Anterior cingulate cortex (tissue), 58 donors: Measurements from ENCODE around the gene TBRG4.
"Not testable (repeated sequence)": the region's sequence is repeated elsewhere in the genome, so short reads cannot be mapped to it uniquely, and the experiment has no call there.

Experiments used
- DNase-seq, 58 donors: peaks; one replicate each; lab custom pipeline; 2025; lab: John Stamatoyannopoulos, UW

TBRG4 gene

DNA sequence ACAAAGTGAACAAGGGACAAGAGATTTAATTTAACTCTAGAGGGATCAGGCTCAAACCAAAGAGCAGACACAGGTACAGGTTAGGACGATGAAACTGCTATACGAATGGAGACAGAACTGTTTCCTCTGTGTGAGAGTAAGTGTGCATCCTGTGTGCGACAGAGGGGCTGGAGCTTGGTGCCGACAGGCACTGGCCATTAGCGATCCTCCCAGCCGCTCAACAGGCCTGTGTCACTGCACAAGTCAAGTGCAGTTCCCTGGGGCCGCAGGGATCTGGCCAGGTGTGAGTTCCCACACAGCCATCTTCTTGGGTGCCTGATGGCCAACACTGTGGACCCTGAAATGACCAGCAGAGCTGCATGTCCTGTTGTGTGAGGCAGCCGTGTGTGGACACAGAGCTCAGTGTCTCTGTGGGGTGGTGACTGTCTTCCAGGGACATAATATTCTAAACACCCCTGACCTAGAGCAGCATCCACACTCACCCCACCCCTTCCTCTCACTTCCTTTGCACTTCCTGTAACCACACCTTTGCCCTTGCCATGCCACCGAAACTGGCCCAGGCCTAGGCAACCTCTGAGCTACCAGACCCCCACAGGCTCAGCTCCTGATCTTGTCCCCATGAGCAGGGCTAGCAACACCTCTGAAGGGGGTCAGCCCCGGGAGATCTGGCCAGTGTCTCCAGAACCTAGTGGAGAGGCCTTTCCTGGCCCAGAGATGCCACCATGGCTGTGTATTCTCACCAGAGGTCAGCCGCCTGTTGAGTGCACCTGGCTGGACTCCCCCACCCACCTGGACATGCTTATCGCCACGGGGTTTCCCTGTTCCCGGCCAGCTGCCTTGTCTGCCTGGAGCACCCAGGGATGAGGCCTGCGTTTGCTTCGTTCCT, 11.7 kb upstream of the TBRG4 start:
- DNase-seq: no peak

DNA sequence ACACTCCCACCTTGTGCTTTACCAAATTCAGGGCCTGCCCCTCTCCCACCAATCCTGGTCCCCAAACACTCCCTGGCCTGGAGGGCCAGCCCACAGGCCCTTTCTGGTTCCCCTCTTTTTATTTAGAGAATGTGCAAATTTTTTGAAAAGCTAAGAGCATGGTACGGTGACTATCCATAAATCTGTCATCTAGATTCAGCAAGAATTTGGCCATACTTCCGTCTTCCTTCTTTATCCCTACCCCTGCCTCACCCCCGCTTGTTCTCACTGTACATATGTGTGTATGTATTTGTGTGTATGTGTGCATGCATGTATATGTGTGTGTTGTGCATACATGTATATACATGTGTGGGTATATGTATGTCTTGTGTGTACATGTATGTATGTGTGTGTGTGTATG, 8.1 kb upstream of the TBRG4 start:
- no peak for DNase-seq

GRCh38 chr7:45118889-45119331, 7.4 kb upstream of the TBRG4 start:
- DNase-seq: no peak

- no peak for DNase-seq
Measured at GRCh38 chr7:45118292-45118691, 6.8 kb upstream of the TBRG4 start.

DNA sequence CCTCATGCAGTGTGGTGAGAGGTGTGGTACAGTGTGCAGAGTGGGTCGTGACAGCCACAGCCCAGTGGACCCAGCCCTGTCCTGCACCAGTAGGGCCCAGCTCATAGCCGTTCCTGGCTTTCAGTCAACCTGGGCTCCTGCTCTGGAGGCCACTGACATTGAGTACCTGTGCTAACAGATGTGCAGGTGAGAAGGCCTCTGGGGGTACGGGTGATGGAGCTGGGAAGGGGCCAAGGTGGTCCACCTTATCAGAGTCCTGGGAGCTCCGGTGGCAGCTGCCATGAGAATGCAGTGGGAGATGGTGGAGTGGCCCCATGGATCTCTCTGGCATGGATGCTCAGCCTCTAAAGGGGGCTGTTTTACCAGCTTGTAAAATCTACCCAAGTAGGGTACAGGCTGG, 6.1 kb upstream of the TBRG4 start:
- no peak for DNase-seq

DNA sequence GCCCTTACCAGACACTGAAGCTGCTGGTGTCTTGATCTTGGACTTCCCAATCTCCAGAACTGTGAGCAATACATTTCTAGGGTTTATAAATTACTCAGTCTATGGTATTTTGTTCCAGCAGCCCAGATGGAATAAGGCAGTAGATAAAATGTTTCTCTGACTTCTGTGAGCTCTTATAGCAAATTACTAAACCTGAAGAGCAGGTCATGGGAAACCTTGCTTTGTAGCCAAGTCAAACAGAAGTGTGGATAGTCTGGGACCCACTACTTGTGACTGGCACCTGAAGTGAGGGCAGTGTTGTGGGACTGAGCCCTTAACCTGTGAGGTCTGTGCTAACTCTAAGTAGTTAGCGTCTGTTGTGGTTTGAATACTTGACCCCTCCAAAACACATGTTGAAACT, 4.6 kb upstream of the TBRG4 start:
- no peak for DNase-seq

GRCh38 chr7:45114926-45115325, 3.4 kb upstream of the TBRG4 start:
- no peak for DNase-seq

- DNase-seq: not testable (repeated sequence)
Measured at GRCh38 chr7:45114257-45114656, 2.8 kb upstream of the TBRG4 start.

DNA sequence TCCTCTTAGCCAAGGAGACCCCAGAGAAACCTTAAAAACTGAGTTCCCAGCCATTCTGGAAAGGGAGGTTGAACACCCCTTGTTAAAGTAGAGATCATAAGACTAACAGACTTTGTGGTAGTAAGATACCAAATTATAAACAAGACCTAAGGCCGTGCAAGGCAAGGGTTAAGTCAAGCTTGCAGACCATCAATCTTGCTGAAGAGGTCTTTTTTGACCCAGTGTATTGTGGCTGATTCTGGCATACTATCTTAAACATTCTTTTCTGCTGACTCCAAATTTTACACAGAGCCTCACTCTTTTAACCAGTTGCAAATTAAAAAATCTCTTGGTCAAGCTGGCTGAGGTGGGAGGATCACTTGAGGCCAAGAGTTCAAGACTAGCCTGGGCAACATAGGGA, 1.2 kb upstream of the TBRG4 start:
- no peak for DNase-seq

GRCh38 chr7:45108863-45109262, 2.6 kb downstream of the TBRG4 start:
- no peak for DNase-seq

DNA sequence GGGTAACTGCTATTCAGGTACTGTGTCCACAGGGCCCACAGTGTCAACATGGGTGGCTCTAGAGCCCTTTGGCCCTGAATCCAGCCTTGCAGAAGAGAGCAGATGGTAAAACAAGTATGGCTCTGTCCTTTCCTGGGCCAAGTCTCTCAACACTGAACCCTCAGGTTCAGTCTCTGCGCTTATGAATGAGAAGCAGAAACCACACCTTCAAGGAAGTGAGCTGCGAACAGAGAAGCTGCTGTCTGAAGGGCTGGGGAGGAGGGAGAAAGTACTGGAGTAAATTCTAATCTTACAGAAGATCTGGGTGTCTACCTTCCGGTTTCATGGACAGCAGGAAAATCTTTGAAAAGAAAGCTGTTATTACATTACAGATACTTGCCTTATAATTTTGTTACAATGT, 4.1 kb downstream of the TBRG4 start:
- no peak for DNase-seq

- no peak for DNase-seq
Measured at GRCh38 chr7:45106820-45107219, 4.7 kb downstream of the TBRG4 start.

DNA sequence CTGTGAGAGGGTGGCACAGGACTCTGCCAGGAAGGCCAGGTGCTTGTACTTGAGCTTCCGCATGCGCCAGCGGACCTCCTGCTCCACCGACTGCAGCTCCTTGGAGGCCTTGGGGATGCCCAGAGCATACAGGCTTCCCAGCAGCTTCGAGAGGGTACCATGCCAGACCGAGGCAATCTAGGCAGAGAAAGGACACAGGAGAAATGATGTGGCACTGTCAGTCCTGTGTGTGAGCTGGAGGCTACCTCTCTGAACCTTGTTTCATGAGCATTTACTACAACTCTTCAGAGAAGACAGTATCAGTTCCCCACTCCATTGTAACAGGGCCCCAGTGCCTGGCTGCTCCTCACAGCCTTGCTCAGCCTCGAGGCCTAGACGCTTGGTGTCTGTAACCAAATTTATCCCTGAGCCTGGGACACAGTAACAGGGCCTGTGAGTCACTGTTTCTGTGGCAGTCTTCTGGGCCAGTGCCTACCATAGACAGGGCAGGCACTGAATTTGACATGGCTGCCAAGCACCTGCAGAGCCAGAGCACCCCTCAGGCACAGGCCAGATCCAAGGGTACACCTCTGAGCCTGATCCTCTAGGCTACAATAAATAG, 5.8 kb downstream of the TBRG4 start:
- no peak for DNase-seq

DNA sequence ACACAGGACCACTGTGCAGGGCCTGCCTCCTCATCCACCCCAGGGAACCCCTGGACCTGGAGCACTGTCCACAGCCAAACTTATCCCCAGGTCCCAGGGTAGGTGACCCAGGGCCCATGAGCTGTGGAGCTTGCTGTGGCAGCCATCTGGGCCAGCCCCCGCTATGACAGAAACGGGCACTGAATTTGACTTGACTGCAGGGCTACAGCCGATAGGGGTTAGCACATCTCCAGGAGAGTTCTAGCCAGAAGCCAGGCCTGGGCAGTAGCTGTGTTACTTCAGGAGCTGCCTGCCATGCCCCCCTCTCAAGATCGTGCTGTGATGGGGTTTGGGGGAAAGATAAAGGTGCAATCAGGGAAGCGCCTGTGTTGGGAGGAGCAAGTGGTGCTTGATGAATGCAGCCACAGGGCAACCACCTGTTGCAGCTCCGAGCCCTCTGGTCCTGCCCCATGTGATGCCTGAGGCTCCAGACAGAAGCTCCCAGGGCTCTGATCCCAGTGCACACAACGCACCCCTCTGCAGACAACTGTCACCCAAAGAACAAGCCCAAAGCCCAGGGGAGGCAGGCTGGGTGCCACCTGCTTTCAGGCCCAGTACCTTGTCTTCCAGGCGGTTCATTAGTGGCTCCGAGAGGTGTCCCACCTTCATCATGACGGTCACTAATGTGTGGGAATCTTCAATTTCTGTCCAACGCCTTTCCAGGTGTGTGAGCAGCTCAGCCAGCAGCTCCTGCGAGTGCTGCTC, 6.5 kb downstream of the TBRG4 start:
- DNase-seq: no peak

DNA sequence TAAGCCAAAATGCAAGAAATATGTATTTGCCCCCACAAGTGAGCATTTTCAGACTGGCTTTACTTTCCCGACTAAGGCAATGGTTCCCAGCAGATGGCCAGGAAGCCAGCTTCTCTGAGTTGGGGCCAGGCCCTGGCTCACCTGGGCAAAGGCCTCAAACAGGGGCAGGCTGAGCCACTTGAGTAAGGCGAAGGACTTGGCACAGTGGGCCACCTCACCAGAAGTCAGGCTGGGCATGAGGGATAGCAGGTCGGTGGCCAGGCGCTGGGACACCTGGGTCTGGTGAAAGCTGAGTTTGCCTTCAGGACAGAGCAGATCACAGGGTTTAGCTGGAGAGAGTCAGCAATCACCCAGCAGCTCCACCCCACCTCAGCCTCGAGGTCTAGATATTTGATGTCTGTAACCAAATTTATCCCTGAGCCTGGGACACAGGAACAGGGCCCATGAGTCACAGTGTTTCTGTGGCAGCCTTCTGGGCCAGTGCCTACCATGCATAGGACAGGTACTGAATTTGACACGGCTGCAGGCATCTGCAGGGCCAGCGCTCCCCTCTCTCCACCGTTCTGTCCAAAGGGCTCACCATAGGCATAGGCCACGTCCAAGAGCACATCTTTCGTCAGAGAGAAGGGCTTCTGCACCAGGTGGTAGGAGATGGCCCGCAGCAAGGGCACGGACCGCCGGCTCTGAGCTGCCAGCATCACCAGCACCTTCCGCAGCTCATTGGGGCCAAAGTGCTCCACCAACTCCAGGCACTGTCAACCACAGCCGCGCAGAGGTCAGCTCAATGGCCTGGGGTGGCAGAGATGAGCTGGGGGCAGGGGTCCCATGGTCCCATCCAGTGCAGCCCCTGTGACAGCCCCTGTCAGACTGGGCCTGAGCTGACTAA, 7.3 kb downstream of the TBRG4 start:
- no peak for DNase-seq

DNA sequence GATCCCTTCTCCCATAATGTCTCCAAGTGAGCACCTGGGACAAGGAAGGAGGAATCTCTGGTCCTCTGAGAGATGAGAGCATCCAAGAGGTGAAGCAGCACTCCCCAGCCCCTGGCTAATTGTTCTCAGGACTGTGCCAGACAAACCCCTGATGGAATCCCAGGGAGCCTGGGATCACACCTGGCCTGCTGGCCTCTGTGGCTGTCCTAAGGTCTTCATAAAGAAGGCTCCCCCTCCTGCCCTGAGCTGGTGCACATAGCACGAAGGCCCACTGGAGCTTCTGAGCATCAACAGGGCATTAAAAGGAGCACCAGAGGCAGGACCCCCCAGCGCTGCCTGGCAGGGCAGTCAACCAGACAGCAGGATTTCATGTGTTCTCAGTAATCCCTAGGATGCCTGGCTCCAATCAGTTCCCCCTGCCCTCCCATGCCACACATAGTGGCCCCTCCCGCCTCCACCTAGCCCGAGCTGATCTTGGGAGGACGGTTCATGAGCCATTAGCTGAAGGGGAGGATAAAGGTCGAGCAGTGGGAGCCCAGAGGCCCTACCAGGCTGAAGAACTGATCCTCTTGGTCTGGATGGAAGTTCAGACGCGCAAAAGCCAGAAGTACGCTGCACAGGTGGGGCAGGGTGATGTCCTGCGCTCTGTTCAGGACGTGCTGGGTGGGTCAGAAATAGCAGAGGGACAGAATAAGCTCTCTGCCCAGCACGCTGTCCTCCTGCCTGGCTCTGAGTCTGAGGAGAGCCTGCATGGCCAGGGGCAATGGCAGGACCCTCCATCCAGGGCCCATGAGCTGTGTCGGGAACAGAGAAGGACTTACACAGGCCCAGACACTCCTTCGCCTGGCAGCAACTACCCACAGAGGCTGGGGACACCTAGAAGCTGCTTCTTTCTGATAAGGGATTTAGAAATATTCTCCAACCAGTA, 8.4 kb downstream of the TBRG4 start:
- DNase-seq: no peak

DNA sequence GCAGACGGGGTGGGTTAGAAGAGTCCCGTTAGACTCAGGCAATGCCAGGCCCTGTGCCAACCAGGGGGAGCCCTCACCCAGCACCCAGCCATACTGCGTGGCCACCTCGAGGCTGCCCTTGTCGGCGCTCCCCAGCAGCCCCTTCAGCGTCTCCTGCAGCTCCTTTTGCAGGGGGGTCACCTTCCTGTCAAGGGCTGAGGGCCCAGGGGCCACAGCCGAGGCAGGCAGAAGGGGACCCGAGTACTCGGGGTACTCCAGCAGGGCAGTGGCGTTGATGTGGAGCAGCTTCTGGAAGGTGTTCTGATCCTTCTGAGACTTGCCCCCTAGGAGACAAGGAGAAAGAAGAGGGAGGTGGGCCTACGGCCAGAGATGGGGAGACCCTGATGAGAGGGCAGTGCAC, 9.7 kb downstream of the TBRG4 start:
- DNase-seq: no peak

DNA sequence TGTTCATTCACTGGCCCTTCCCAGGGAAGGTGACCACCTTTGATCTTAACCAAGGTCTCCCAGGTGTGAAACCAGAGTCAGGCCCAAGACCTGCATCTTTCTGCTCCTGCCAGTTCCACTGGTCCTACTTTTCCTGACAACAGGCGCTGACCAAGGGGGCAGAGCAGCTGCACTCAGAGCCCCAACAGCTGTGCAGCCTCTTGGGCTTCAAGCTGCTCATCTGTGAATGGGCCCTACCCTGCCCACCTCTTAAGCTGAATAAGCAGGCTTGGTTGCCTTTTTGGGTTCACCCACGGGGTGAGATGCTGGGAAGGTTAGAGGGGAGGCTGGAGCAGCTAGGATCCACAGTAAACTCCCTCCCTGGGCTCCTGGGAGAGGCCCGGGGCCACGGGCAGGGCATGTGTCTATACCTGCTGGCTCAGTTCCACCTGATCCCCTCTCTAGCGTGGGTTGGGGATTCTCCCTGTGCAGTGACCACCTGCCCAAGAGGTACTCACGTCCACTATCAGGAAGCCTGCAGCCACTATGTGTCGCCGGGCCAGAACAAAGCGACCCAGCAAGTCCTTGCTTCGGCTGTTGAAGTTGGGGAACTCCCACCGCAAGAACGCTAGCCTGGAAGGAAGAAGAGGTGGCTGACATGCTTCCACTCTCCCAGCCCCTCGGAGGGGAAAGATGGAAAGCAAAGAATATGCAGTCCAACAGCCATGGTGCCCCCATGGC, 10.6 kb downstream of the TBRG4 start:
- no peak for DNase-seq
